Activated CD8-positive, alpha-beta memory T cell treated with anti-CD3 and anti-CD28 coated beads for 4 hours (primary cell): ENCODE results near the gene EXD3.

ENCODE experiments used
- DNase-seq, 2 donors: peaks; one replicate each; pipeline ENCODE4 v3.0.0-alpha.2; 2020; ENCODE audit warnings: low read depth in 2 of 2

EXD3 gene

GRCh38 chr9:137447722-137448601, 25.0 kb upstream of the EXD3 start:
- no peak for DNase-seq

GRCh38 chr9:137446851-137447471, 24.0 kb upstream of the EXD3 start:
- DNase-seq = no peak

- no peak for DNase-seq
Measured at GRCh38 chr9:137445930-137446431, 23.0 kb upstream of the EXD3 start.

- DNase-seq = peak; percentile 74 to 86
Measured at GRCh38 chr9:137445275-137445807, 22.4 kb upstream of the EXD3 start.

GRCh38 chr9:137444106-137444790, 21.3 kb upstream of the EXD3 start:
- no peak for DNase-seq

- no peak for DNase-seq
Measured at GRCh38 chr9:137441935-137442321, 19.0 kb upstream of the EXD3 start.

GRCh38 chr9:137441289-137441934, 18.4 kb upstream of the EXD3 start, which contains the start of gene ENTPD8:
TSS of gene ENTPD8 (minus strand) at chr9:137441357. CDS start at chr9:137438285, 3,072 bp downstream.
- DNase-seq = no peak

- DNase-seq = no peak
Measured at GRCh38 chr9:137439158-137439714, 16.3 kb upstream of the EXD3 start.

GRCh38 chr9:137438591-137439157, 15.7 kb upstream of the EXD3 start:
- no peak for DNase-seq

GRCh38 chr9:137437691-137438590, 15.0 kb upstream of the EXD3 start:
- DNase-seq = no peak

GRCh38 chr9:137436761-137437600, 14.0 kb upstream of the EXD3 start:
- DNase-seq = no peak

GRCh38 chr9:137435980-137436760, 13.2 kb upstream of the EXD3 start:
- DNase-seq = no peak

GRCh38 chr9:137435381-137435891, 12.5 kb upstream of the EXD3 start:
- DNase-seq = no peak

GRCh38 chr9:137434498-137435380, 11.8 kb upstream of the EXD3 start:
- DNase-seq = no peak

GRCh38 chr9:137433916-137434431, 11.0 kb upstream of the EXD3 start:
- no peak for DNase-seq

- DNase-seq = no peak
Measured at GRCh38 chr9:137433349-137433915, 10.5 kb upstream of the EXD3 start.
